ENCODE results near the gene CTBP2.

DNA sequence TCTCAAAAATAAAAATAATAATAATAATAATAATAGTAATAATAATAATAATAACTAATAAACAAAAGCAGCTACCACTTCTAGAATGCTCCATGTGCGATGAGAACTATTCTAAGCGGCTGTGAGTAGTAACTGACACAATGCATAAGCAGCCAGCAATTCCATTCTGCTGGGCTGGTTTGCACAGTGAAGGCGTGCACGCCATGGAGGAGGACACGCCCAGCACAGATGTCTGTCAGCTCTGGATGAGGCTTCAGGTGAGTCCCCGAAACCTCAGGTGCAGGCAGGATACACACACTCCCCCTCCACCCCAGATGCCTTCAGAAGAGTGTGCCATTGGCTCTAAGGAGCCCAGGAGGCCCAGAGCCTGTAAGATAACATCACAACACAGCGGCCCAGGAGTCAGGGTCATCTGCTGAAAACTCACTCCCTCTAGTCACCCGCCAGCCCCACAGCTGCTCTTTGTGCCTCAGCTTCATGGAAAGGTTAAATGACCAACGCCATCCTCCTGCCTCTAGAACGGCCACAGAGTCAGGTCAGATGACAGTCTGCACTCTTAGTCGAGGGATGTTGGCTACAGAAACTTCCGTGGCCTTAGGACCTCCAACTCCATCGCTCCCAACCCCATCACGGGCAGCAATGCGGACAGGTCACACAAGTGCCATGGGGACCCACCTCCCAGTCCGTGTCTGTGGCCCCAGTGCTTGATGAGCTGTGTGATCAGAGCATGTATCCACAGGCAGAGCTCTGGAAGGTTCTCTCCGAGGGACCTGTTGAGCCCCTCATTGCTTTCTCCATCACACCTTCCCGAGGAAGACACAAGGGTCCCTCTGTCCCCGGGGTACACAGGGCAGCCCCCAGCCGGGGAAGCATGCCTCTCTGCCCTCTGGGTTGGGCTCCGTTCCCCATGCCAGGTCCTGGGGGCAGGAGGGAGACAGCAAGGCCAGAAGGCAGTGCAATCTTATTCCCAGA is 103.9 kb downstream of the CTBP2 start:
- TF ChIP-seq, protein P1, sequence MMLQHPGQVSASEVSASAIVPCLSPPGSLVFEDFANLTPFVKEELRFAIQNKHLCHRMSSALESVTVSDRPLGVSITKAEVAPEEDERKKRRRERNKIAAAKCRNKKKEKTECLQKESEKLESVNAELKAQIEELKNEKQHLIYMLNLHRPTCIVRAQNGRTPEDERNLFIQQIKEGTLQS (IDR thresholded peaks at IDR 0.05), result no peak
- TF ChIP-seq, protein P2, sequence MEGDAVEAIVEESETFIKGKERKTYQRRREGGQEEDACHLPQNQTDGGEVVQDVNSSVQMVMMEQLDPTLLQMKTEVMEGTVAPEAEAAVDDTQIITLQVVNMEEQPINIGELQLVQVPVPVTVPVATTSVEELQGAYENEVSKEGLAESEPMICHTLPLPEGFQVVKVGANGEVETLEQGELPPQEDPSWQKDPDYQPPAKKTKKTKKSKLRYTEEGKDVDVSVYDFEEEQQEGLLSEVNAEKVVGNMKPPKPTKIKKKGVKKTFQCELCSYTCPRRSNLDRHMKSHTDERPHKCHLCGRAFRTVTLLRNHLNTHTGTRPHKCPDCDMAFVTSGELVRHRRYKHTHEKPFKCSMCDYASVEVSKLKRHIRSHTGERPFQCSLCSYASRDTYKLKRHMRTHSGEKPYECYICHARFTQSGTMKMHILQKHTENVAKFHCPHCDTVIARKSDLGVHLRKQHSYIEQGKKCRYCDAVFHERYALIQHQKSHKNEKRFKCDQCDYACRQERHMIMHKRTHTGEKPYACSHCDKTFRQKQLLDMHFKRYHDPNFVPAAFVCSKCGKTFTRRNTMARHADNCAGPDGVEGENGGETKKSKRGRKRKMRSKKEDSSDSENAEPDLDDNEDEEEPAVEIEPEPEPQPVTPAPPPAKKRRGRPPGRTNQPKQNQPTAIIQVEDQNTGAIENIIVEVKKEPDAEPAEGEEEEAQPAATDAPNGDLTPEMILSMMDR (IDR thresholded peaks at IDR 0.05; ENCODE audit: low read depth, low read length, missing input control), result no peak
- TF ChIP-seq HNF4G (IDR thresholded peaks at IDR 0.05), result no peak
- no peak for TF ChIP-seq FOXA1 (IDR thresholded peaks at IDR 0.05)
- TF ChIP-seq, protein P3, sequence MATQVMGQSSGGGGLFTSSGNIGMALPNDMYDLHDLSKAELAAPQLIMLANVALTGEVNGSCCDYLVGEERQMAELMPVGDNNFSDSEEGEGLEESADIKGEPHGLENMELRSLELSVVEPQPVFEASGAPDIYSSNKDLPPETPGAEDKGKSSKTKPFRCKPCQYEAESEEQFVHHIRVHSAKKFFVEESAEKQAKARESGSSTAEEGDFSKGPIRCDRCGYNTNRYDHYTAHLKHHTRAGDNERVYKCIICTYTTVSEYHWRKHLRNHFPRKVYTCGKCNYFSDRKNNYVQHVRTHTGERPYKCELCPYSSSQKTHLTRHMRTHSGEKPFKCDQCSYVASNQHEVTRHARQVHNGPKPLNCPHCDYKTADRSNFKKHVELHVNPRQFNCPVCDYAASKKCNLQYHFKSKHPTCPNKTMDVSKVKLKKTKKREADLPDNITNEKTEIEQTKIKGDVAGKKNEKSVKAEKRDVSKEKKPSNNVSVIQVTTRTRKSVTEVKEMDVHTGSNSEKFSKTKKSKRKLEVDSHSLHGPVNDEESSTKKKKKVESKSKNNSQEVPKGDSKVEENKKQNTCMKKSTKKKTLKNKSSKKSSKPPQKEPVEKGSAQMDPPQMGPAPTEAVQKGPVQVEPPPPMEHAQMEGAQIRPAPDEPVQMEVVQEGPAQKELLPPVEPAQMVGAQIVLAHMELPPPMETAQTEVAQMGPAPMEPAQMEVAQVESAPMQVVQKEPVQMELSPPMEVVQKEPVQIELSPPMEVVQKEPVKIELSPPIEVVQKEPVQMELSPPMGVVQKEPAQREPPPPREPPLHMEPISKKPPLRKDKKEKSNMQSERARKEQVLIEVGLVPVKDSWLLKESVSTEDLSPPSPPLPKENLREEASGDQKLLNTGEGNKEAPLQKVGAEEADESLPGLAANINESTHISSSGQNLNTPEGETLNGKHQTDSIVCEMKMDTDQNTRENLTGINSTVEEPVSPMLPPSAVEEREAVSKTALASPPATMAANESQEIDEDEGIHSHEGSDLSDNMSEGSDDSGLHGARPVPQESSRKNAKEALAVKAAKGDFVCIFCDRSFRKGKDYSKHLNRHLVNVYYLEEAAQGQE (IDR thresholded peaks at IDR 0.05), result no peak
- no peak for TF ChIP-seq RAD21 (IDR thresholded peaks at IDR 0.05)
- no peak for TF ChIP-seq EGR1 (IDR thresholded peaks at IDR 0.05; ENCODE audit: low read depth in 2 of 2)
- no peak for TF ChIP-seq TAF1 (conservative IDR thresholded peaks at IDR 0.05)
